ENCODE results near the gene NPLOC4.

The NPLOC4 gene

GRCh38 chr17:81568416-81568815, 68.5 kb downstream of the NPLOC4 start:
- Histone ChIP-seq H3K27me3 (ENCODE audit: control insufficient read depth, insufficient read depth, low read length) (no peaks in the 10 kb centered on the region), H3K36me3 (ENCODE audit: control insufficient read depth, insufficient read depth, low read length) (peaks cover 74% of the 10 kb centered on the region), H3K9ac (ENCODE audit: low read depth, low read length) (no peak overlapping the region), H3K9me3 (ENCODE audit: control insufficient read depth, insufficient read depth, low read length) (no peaks in the 10 kb centered on the region), H3K4me1 (ENCODE audit: control insufficient read depth, insufficient read depth, low read length) (no peaks in the 10 kb centered on the region), H3K4me3 (ENCODE audit: low read depth, low read length) (no peak overlapping the region)

DNA sequence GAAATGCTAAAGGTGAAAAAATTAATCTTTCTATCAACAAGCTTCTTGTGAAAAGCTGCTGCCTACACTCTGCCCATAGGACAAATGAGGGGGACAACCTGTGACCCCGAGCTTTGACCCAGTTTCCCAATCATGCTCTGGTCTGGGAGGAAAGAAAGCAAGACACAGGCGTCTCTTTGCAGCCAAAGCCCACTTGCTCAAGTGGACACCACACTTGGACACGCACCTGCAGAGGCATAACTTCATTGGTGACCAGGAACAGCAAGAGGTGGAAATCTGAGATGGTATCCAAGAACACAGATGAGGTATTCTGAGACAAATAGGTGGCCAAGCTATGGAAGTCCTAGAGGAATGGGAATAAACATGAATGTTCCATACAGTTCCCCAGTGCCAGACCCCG, 69.7 kb downstream of the NPLOC4 start:
- Histone ChIP-seq H3K36me3 (ENCODE audit: control insufficient read depth, insufficient read depth, low read length) (peaks cover 77% of the 10 kb centered on the region), H3K9ac (ENCODE audit: low read depth, low read length) (no peak overlapping the region), H3K4me1 (ENCODE audit: control insufficient read depth, insufficient read depth, low read length) (no peaks in the 10 kb centered on the region), H3K9me3 (ENCODE audit: control insufficient read depth, insufficient read depth, low read length) (no peaks in the 10 kb centered on the region), H3K27me3 (ENCODE audit: control insufficient read depth, insufficient read depth, low read length) (no peaks in the 10 kb centered on the region), H3K4me3 (ENCODE audit: low read depth, low read length) (no peak overlapping the region)

- no peaks in the 10 kb centered on the region for H3K27me3 ChIP-seq (ENCODE audit: control insufficient read depth, insufficient read depth, low read length)
- H3K36me3 ChIP-seq (ENCODE audit: control insufficient read depth, insufficient read depth, low read length): peaks cover 76% of the 10 kb centered on the region
- H3K9me3 ChIP-seq (ENCODE audit: control insufficient read depth, insufficient read depth, low read length): no peaks in the 10 kb centered on the region
- no peaks in the 10 kb centered on the region for H3K4me1 ChIP-seq (ENCODE audit: control insufficient read depth, insufficient read depth, low read length)
- no peak overlapping the region for H3K4me3 ChIP-seq (ENCODE audit: low read depth, low read length)
- no peak overlapping the region for H3K9ac ChIP-seq (ENCODE audit: low read depth, low read length)
These were observed 70.3 kb downstream of the NPLOC4 start for GRCh38 chr17:81566461-81567126.

- no peaks in the 10 kb centered on the region for H3K9me3 ChIP-seq (ENCODE audit: control insufficient read depth, insufficient read depth, low read length)
- H3K36me3 ChIP-seq (ENCODE audit: control insufficient read depth, insufficient read depth, low read length): peaks cover 70% of the 10 kb centered on the region
- no peaks in the 10 kb centered on the region for H3K4me1 ChIP-seq (ENCODE audit: control insufficient read depth, insufficient read depth, low read length)
- no peaks in the 10 kb centered on the region for H3K27me3 ChIP-seq (ENCODE audit: control insufficient read depth, insufficient read depth, low read length)
- H3K9ac ChIP-seq (ENCODE audit: low read depth, low read length): no peak overlapping the region
- H3K4me3 ChIP-seq (ENCODE audit: low read depth, low read length): no peak overlapping the region
These were observed 71.7 kb downstream of the NPLOC4 start for GRCh38 chr17:81565231-81565630.

DNA sequence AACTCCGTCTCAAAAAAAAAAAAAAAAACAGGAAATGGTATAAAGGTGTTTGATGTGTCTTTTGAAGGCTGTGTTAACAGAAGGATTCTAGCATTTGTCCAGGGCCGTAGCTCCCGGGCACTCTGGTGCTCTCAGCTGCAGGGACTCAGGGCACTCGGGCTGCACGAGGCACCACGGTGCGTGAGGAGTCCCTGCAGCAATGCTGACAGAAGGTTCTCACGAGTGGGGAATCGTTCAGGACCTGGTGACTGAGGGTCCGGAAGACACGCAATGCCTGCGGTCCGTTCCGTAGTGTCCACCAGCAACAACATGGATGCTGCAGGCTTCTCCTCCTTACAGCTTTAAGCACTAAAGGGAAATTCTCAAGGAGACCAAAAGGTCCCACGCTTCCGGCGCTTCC, 72.1 kb downstream of the NPLOC4 start:
- H3K36me3 ChIP-seq (ENCODE audit: control insufficient read depth, insufficient read depth, low read length): peaks cover 65% of the 10 kb centered on the region

GRCh38 chr17:81563861-81564586, 72.9 kb downstream of the NPLOC4 start:
- H3K27me3 ChIP-seq (ENCODE audit: control insufficient read depth, insufficient read depth, low read length): no peaks in the 10 kb centered on the region
- H3K9ac ChIP-seq (ENCODE audit: low read depth, low read length): no peak overlapping the region
- peaks cover 63% of the 10 kb centered on the region for H3K36me3 ChIP-seq (ENCODE audit: control insufficient read depth, insufficient read depth, low read length)
- H3K4me1 ChIP-seq (ENCODE audit: control insufficient read depth, insufficient read depth, low read length): no peaks in the 10 kb centered on the region
- H3K9me3 ChIP-seq (ENCODE audit: control insufficient read depth, insufficient read depth, low read length): no peaks in the 10 kb centered on the region
- no peak overlapping the region for H3K4me3 ChIP-seq (ENCODE audit: low read depth, low read length)

More for the DNA sequence above, 72.1 kb downstream of the NPLOC4 start:
- Histone ChIP-seq H3K4me3 (ENCODE audit: low read depth, low read length) (no peak overlapping the region), H3K4me1 (ENCODE audit: control insufficient read depth, insufficient read depth, low read length) (no peaks in the 10 kb centered on the region), H3K9me3 (ENCODE audit: control insufficient read depth, insufficient read depth, low read length) (no peaks in the 10 kb centered on the region), H3K9ac (ENCODE audit: low read depth, low read length) (no peak overlapping the region), H3K27me3 (ENCODE audit: control insufficient read depth, insufficient read depth, low read length) (no peaks in the 10 kb centered on the region)

DNA sequence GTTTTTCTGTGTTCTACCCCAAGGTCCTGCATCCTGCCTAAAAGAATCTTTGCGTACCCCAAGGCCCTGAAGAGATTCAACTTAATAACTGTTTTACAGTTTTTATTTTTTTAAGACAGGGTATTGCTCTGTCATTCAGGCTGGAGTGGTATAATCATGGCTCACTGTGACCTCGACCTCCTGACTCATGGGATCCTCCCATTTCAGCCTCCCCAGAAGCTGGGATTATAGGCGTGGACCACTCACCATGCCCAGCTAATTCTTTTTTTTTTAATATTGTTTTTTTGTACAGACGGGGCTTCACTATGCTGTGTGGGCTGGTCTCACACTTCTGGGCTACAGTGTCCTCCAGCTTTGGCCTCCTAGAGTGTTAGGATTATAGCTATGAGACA, 75.4 kb downstream of the NPLOC4 start:
- no peaks in the 10 kb centered on the region for H3K9me3 ChIP-seq (ENCODE audit: control insufficient read depth, insufficient read depth, low read length)
- peaks cover 59% of the 10 kb centered on the region for H3K36me3 ChIP-seq (ENCODE audit: control insufficient read depth, insufficient read depth, low read length)
- H3K27me3 ChIP-seq (ENCODE audit: control insufficient read depth, insufficient read depth, low read length): no peaks in the 10 kb centered on the region
- no peak overlapping the region for H3K9ac ChIP-seq (ENCODE audit: low read depth, low read length)
- no peaks in the 10 kb centered on the region for H3K4me1 ChIP-seq (ENCODE audit: control insufficient read depth, insufficient read depth, low read length)
- H3K4me3 ChIP-seq (ENCODE audit: low read depth, low read length): no peak overlapping the region

- Histone ChIP-seq H3K36me3 (ENCODE audit: control insufficient read depth, insufficient read depth, low read length) (peaks cover 37% of the 10 kb centered on the region), H3K4me1 (ENCODE audit: control insufficient read depth, insufficient read depth, low read length) (no peaks in the 10 kb centered on the region), H3K9ac (ENCODE audit: low read depth, low read length) (no peak overlapping the region), H3K4me3 (ENCODE audit: low read depth, low read length) (no peak overlapping the region), H3K9me3 (ENCODE audit: control insufficient read depth, insufficient read depth, low read length) (no peaks in the 10 kb centered on the region), H3K27me3 (ENCODE audit: control insufficient read depth, insufficient read depth, low read length) (no peaks in the 10 kb centered on the region)
These were observed 77.7 kb downstream of the NPLOC4 start for GRCh38 chr17:81558941-81559806.

DNA sequence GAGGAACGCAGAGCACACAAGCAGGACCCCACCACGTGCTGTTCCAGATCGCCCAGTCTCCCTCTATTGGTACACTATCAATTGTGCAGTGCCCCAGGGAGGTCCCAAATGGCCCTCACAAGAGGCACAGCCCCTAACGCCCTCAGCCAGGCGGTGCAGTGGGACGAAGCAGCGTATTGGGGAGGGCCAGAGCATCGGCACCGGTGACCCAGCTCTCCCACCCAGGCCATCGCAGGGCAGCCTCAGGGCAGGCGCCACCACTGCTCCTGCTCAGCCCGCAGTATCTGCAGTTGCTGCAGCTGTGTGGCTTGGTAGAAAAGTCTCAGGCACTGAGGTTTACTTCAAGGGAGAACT, 78.8 kb downstream of the NPLOC4 start:
- Histone ChIP-seq H3K36me3 (ENCODE audit: control insufficient read depth, insufficient read depth, low read length) (peaks cover 30% of the 10 kb centered on the region), H3K4me1 (ENCODE audit: control insufficient read depth, insufficient read depth, low read length) (peaks cover 4% of the 10 kb centered on the region), H3K4me3 (ENCODE audit: low read depth, low read length) (no peak overlapping the region), H3K27me3 (ENCODE audit: control insufficient read depth, insufficient read depth, low read length) (no peaks in the 10 kb centered on the region), H3K9me3 (ENCODE audit: control insufficient read depth, insufficient read depth, low read length) (no peaks in the 10 kb centered on the region), H3K9ac (ENCODE audit: low read depth, low read length) (no peak overlapping the region)

GRCh38 chr17:81557276-81558114, 79.4 kb downstream of the NPLOC4 start:
- Histone ChIP-seq H3K27me3 (ENCODE audit: control insufficient read depth, insufficient read depth, low read length) (no peaks in the 10 kb centered on the region), H3K9ac (ENCODE audit: low read depth, low read length) (no peak overlapping the region), H3K4me3 (ENCODE audit: low read depth, low read length) (no peak overlapping the region), H3K36me3 (ENCODE audit: control insufficient read depth, insufficient read depth, low read length) (peaks cover 30% of the 10 kb centered on the region), H3K4me1 (ENCODE audit: control insufficient read depth, insufficient read depth, low read length) (peaks cover 4% of the 10 kb centered on the region), H3K9me3 (ENCODE audit: control insufficient read depth, insufficient read depth, low read length) (no peaks in the 10 kb centered on the region)

DNA sequence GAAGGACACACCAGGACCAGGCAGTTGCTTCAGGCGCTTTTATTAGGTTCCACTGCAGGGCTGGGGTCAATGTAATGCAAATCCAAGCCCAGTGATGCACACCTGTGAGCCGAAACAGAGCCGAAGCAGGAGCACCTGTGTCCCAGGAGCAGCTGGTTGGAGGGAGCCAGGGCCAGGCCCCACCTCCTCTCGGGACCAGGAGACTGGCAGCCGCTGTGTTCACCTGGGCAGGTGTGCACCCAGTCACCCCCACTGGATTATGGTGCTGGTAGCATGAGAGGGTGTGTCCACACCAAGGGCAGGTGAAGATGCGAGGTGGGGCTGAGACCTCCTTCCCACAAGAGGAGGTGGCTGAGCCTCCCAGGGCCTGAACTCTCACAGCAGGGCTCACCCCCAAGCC, 80.0 kb downstream of the NPLOC4 start:
- H3K27me3 ChIP-seq (ENCODE audit: control insufficient read depth, insufficient read depth, low read length): no peaks in the 10 kb centered on the region
- peaks cover 30% of the 10 kb centered on the region for H3K36me3 ChIP-seq (ENCODE audit: control insufficient read depth, insufficient read depth, low read length)

More for the DNA sequence above, 80.0 kb downstream of the NPLOC4 start:
- H3K9ac ChIP-seq (ENCODE audit: low read depth, low read length): no peak overlapping the region
- no peaks in the 10 kb centered on the region for H3K9me3 ChIP-seq (ENCODE audit: control insufficient read depth, insufficient read depth, low read length)
- H3K4me3 ChIP-seq (ENCODE audit: low read depth, low read length): no peak overlapping the region
- peaks cover 4% of the 10 kb centered on the region for H3K4me1 ChIP-seq (ENCODE audit: control insufficient read depth, insufficient read depth, low read length)

All from iPS-15b (cell line).